Astrocyte (in vitro differentiated cells and primary cell): ENCODE measurements around the gene PLPP4. TPM values are rescaled to one million over a fixed set of nuclear protein-coding genes. Genes with fewer than 3 reads are reported as not detected.
A peak's percentile ranks its signal among the peaks of the same experiment; 100 is the strongest.

ENCODE experiments used
- DNase-seq: peaks from one replicate; pipeline ENCODE4 v3.0.0-alpha.2; 2010; ENCODE audit warnings: low read depth
- FAIRE-seq: peaks from 2 replicates; lab custom pipeline; 2011; peaks lifted over from hg19 to GRCh38; lab: Jason Lieb, UNC
- H2AFZ ChIP-seq: 2 replicates; pipeline ENCODE4 v1.6.0; 2012; ENCODE audit warnings: low read depth, low read length, inconsistent platforms
- H3K27ac ChIP-seq: 2 replicates; pipeline ENCODE4 v1.5.1; 2011; ENCODE audit warnings: low read depth, low read length, inconsistent platforms
- H3K27me3 ChIP-seq: 2 replicates; pipeline ENCODE4 v1.6.0; 2011; ENCODE audit warnings: low read length, inconsistent platforms; ENCODE audit not compliant: insufficient read depth
- H3K36me3 ChIP-seq: 2 replicates; pipeline ENCODE4 v1.5.1; 2011; ENCODE audit warnings: low read length, inconsistent platforms; ENCODE audit not compliant: insufficient read depth
- H3K4me1 ChIP-seq: 2 replicates; pipeline ENCODE4 v1.5.1; 2011; ENCODE audit warnings: low read length, inconsistent platforms; ENCODE audit not compliant: insufficient read depth
- H3K4me2 ChIP-seq: 2 replicates; pipeline ENCODE4 v1.6.0; 2012; ENCODE audit warnings: low read length, inconsistent platforms
- H3K4me3 ChIP-seq: 2 replicates; pipeline ENCODE4 v1.5.1; 2011; ENCODE audit warnings: low read depth, mild to moderate bottlenecking, low read length, inconsistent platforms; ENCODE audit not compliant: insufficient read depth
- H3K79me2 ChIP-seq: 2 replicates; pipeline ENCODE4 v1.6.0; 2012; ENCODE audit warnings: mild to moderate bottlenecking, low read length, inconsistent platforms; ENCODE audit not compliant: insufficient read depth
- H3K9ac ChIP-seq: 2 replicates; pipeline ENCODE4 v1.6.0; 2012; ENCODE audit warnings: mild to moderate bottlenecking, low read length, inconsistent platforms
- H3K9me3 ChIP-seq: 2 replicates; pipeline ENCODE4 v1.5.1; 2012; ENCODE audit warnings: low read depth, mild to moderate bottlenecking, low read length, inconsistent platforms; ENCODE audit not compliant: insufficient read depth
- H4K20me1 ChIP-seq: 2 replicates; pipeline ENCODE4 v1.6.0; 2012; ENCODE audit warnings: low read length, inconsistent platforms; ENCODE audit not compliant: insufficient read depth
- H3K27ac Mint-ChIP-seq: one replicate; pipeline ENCODE4 v1.8.0; 2021; ENCODE audit warnings: mild to moderate bottlenecking, mixed read lengths; ENCODE audit not compliant: unreplicated experiment
- H3K27me3 Mint-ChIP-seq: one replicate; pipeline ENCODE4 v1.8.0; 2021; ENCODE audit warnings: low read depth, mixed read lengths; ENCODE audit not compliant: unreplicated experiment
- H3K36me3 Mint-ChIP-seq: one replicate; pipeline ENCODE4 v1.8.0; 2021; ENCODE audit warnings: low read depth, mixed read lengths; ENCODE audit not compliant: unreplicated experiment
- H3K4me1 Mint-ChIP-seq: one replicate; pipeline ENCODE4 v1.8.0; 2021; ENCODE audit warnings: low read depth, mixed read lengths; ENCODE audit not compliant: unreplicated experiment
- H3K4me3 Mint-ChIP-seq: one replicate; pipeline ENCODE4 v1.8.0; 2021; ENCODE audit warnings: mild to moderate bottlenecking, moderate library complexity, mixed read lengths; ENCODE audit not compliant: unreplicated experiment
- H3K9me3 Mint-ChIP-seq: one replicate; pipeline ENCODE4 v1.8.0; 2021; ENCODE audit warnings: mild to moderate bottlenecking, mixed read lengths; ENCODE audit not compliant: unreplicated experiment
- EZH2 ChIP-seq: IDR thresholded peaks from 2 replicates; pipeline ENCODE4 v1.6.1; 2012; ENCODE audit warnings: mild to moderate bottlenecking, low read length, inconsistent platforms; ENCODE audit not compliant: insufficient read depth
- total RNA-seq: library from RNA; stranded (reverse); gene quantifications from 2 replicates; pipeline ENCODE4 v1.2.1, GENCODE V29; 2021
- TF ChIP-seq, protein P1 (sequence below): IDR thresholded peaks from 2 replicates; pipeline ENCODE4 v1.5.1; 2011; ENCODE audit warnings: low read depth, mild to moderate bottlenecking, inconsistent platforms, low read length, moderate library complexity; ENCODE audit not compliant: insufficient read depth

The PLPP4 gene
- total RNA-seq, 1 donor from 2014 or later = 44.1 TPM

DNA sequence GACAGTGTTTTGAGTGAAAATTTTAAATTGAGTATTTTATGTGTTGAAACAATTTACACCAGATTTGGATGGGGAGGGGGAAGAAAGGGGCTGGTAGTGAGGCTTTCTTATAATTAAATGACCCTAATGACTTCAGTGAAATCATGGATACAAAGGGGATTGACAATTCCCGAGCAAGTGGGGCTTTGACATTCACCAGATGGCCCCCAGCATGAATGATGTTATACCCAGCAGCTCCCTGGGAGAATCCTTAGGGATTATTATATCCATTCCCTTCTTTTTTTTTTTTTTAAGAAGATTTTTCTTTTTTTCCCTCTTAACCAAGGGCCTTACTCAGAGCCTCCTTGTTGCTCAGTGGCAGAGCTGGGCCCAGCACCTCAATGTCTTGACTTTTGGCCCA, 17.9 kb downstream of the PLPP4 start:
- no peaks in the 10 kb centered on the region for H3K27me3 ChIP-seq
- Mint-ChIP-seq H3K27ac (no peak overlapping the region), H3K36me3 (peaks cover 1% of the 10 kb centered on the region), H3K4me3 (no peak overlapping the region), H3K27me3 (no peaks in the 10 kb centered on the region), H3K9me3 (no peaks in the 10 kb centered on the region), H3K4me1 (peaks cover 46% of the 10 kb centered on the region)
- H3K79me2 ChIP-seq = peaks cover 76% of the 10 kb centered on the region
- peaks cover 24% of the 10 kb centered on the region for H3K4me1 ChIP-seq
- H3K9ac ChIP-seq = no peak overlapping the region
- H3K27ac ChIP-seq = no peak overlapping the region
- FAIRE-seq (no peak), DNase-seq (no peak)
- H3K4me2 ChIP-seq = no peak overlapping the region
- peaks cover 7% of the 10 kb centered on the region for H4K20me1 ChIP-seq
- no peak overlapping the region for H2AFZ ChIP-seq
- no peaks in the 10 kb centered on the region for H3K9me3 ChIP-seq
- TF ChIP-seq, protein P1, sequence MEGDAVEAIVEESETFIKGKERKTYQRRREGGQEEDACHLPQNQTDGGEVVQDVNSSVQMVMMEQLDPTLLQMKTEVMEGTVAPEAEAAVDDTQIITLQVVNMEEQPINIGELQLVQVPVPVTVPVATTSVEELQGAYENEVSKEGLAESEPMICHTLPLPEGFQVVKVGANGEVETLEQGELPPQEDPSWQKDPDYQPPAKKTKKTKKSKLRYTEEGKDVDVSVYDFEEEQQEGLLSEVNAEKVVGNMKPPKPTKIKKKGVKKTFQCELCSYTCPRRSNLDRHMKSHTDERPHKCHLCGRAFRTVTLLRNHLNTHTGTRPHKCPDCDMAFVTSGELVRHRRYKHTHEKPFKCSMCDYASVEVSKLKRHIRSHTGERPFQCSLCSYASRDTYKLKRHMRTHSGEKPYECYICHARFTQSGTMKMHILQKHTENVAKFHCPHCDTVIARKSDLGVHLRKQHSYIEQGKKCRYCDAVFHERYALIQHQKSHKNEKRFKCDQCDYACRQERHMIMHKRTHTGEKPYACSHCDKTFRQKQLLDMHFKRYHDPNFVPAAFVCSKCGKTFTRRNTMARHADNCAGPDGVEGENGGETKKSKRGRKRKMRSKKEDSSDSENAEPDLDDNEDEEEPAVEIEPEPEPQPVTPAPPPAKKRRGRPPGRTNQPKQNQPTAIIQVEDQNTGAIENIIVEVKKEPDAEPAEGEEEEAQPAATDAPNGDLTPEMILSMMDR = no peak
- TF ChIP-seq EZH2 = no peak
- no peak overlapping the region for H3K4me3 ChIP-seq
- H3K36me3 ChIP-seq = no peaks in the 10 kb centered on the region

DNA sequence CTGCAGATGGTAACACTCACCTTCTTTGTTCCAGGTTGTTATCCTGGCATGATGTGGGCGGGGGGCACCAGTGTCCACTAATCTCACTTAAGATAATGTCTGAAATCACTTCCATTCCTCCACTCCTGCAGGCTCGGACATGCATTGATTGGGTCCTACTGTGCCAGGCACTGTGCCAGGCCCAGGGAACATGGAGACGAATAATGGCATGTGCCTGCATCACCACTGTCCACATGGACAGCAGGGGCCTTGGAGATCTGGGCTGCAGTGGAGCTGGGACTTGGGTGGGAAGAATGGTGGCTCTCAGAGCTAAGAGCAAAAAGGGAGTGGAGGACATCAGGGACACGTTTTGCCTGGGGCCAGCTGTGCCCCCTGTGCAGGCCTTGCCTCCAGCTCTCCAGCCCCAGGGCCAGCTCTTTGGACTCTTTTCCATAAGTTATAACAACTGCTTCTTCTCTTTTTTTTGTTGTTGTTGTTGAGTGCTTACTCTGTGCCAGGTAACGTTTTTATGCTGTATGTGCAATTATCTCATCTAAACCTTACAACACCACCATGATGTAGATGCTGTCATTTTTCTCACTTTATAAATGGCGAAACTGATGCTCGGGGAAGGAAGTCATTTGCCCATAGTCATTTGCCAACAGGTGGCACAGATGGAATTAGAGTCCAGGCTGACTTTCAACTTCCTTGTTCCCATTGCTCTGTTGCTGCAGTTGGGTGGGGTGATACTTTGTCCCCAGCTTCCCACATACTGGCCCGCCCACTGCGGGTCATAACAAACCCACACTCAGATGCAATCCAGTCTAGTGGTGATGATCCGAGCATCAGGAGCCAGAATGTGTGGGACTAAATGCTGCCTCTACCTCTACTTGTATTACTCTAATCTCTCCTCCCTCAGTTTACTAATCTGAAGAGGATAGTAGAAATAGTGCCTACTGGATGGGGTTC, 19.1 kb downstream of the PLPP4 start:
- Histone ChIP-seq H3K9ac (peak overlapping the region; percentile 35), H3K36me3 (no peaks in the 10 kb centered on the region), H3K27me3 (no peaks in the 10 kb centered on the region), H3K4me3 (no peak overlapping the region), H3K79me2 (peaks cover 76% of the 10 kb centered on the region), H3K4me1 (peaks cover 23% of the 10 kb centered on the region), H3K27ac (peak overlapping the region; percentile 67), H3K4me2 (peak overlapping the region; percentile 65), H3K9me3 (no peaks in the 10 kb centered on the region), H2AFZ (no peak overlapping the region), H4K20me1 (peaks cover 18% of the 10 kb centered on the region)
- FAIRE-seq = no peak
- Mint-ChIP-seq H3K9me3 (no peaks in the 10 kb centered on the region), H3K36me3 (peaks cover 3% of the 10 kb centered on the region), H3K27me3 (no peaks in the 10 kb centered on the region), H3K4me3 (no peak overlapping the region), H3K27ac (no peak overlapping the region), H3K4me1 (peaks cover 46% of the 10 kb centered on the region)
- TF ChIP-seq EZH2 = no peak
- TF ChIP-seq, protein P1 = no peak
- DNase-seq = peak; percentile 12
